Keratinocyte (primary cell): ENCODE results near the gene ERBB4. TPM values are rescaled to one million over a fixed set of nuclear protein-coding genes. Genes with fewer than 3 reads are reported as not detected.

Experiments
- DNase-seq: peaks from one replicate; pipeline ENCODE4 v3.0.0-alpha.2; 2011; ENCODE audit warnings: low read depth, missing footprints, low spot score
- FAIRE-seq: peaks from 2 replicates; lab custom pipeline; 2011; peaks lifted over from hg19 to GRCh38; lab: Jason Lieb, UNC
- H2AFZ ChIP-seq: 2 replicates; pipeline ENCODE4 v1.6.0; 2012; ENCODE audit warnings: low read length, control low read depth, inconsistent platforms; ENCODE audit not compliant: control insufficient read depth
- H3K27ac ChIP-seq: 2 replicates; pipeline ENCODE4 v1.5.1; 2011; ENCODE audit warnings: low read length; ENCODE audit not compliant: control insufficient read depth, insufficient read depth
- H3K27me3 ChIP-seq: 3 replicates; pipeline ENCODE4 v1.6.0; 2011; ENCODE audit warnings: low read length; ENCODE audit not compliant: control insufficient read depth, insufficient read depth; ENCODE audit errors: extremely low read depth
- H3K36me3 ChIP-seq, 2 experiments: 2 replicates in 1 of 2; 3 replicates in 1 of 2; pipeline ENCODE4 v1.5.1; 2011; ENCODE audit warnings: low read length in 2 of 2, mild to moderate bottlenecking in 1 of 2; ENCODE audit not compliant: control insufficient read depth in 2 of 2, insufficient read depth in 2 of 2; ENCODE audit errors: extremely low read depth in 1 of 2
- H3K4me1 ChIP-seq: 3 replicates; pipeline ENCODE4 v1.5.1; 2011; ENCODE audit warnings: low read length; ENCODE audit not compliant: control insufficient read depth, insufficient read depth; ENCODE audit errors: extremely low read depth
- H3K4me2 ChIP-seq: 3 replicates; pipeline ENCODE4 v1.6.0; 2011; ENCODE audit warnings: low read depth, low read length; ENCODE audit not compliant: control insufficient read depth, insufficient read depth; ENCODE audit errors: extremely low read depth
- H3K4me3 ChIP-seq, 3 experiments: fragments of 200-600 bp in 1 of 3; sonication (generic) in 1 of 3; 2 replicates in 2 of 3; 3 replicates in 1 of 3; pipeline ENCODE4 v1.5.1; 2011 to 2016; ENCODE audit warnings: low read length in 3 of 3, mild to moderate bottlenecking in 3 of 3, control low read depth in 2 of 3, inconsistent platforms in 1 of 3, low read depth in 1 of 3, mixed read lengths in 1 of 3, mixed run types in 1 of 3, moderate library complexity in 1 of 3; ENCODE audit not compliant: control insufficient read depth in 2 of 3, insufficient read depth in 2 of 3; ENCODE audit errors: extremely low read depth in 1 of 3
- H3K79me2 ChIP-seq: 2 replicates; pipeline ENCODE4 v1.6.0; 2012; ENCODE audit warnings: low read length; ENCODE audit not compliant: control insufficient read depth, insufficient read depth
- H3K9ac ChIP-seq: 3 replicates; pipeline ENCODE4 v1.6.0; 2011; ENCODE audit warnings: low read length; ENCODE audit not compliant: control insufficient read depth, insufficient read depth; ENCODE audit errors: extremely low read depth
- H3K9me1 ChIP-seq: 3 replicates; pipeline ENCODE4 v1.6.0; 2011; ENCODE audit warnings: low read length; ENCODE audit not compliant: control insufficient read depth, insufficient read depth; ENCODE audit errors: extremely low read depth
- H3K9me3 ChIP-seq: 2 replicates; pipeline ENCODE4 v1.5.1; 2012; ENCODE audit warnings: low read depth, low read length; ENCODE audit not compliant: control insufficient read depth
- H4K20me1 ChIP-seq: 3 replicates; pipeline ENCODE4 v1.6.0; 2011; ENCODE audit warnings: low read length; ENCODE audit not compliant: control insufficient read depth, insufficient read depth; ENCODE audit errors: extremely low read depth
- EZH2 ChIP-seq: IDR thresholded peaks from one replicate; pipeline ENCODE4 v1.6.1; 2012; ENCODE audit warnings: inconsistent platforms, mild to moderate bottlenecking, low read length, moderate library complexity
- dilution Hi-C: fragments of 300-500 bp; cut with MboI; formaldehyde crosslinking; loops from one replicate; pipeline ENCODE4 v1.7.0; 2020; ENCODE audit warnings: low sequenced_read_pairs; ENCODE audit not compliant: extremely low pct_ligation_motif_present
- polyA plus RNA-seq, 5 experiments: library from polyadenylated mRNA; depleted of rRNA in 3 of 5; stranded (reverse) in 3 of 5; stranded (forward) in 1 of 5; unstranded in 1 of 5; fragments of >200 nt; gene quantifications; 1 replicate in 1 of 5; 2 replicates in 3 of 5; 3 replicates in 1 of 5; pipeline versions ENCODE4 v1.2.1 to v1.2.3, GENCODE V29; 2011 to 2012; ENCODE audit warnings: missing spikeins in 2 of 5, low read depth in 1 of 5, low replicate concordance in 1 of 5
- TF ChIP-seq, protein P1 (sequence below), 3 experiments: IDR thresholded peaks in 1 of 3; conservative IDR thresholded peaks in 1 of 3; optimal IDR thresholded peaks in 1 of 3; 2 replicates in 2 of 3; 3 replicates in 1 of 3; pipeline versions ENCODE3 to v1.5.1; 2011; ENCODE audit warnings: low read length in 3 of 3, mild to moderate bottlenecking in 3 of 3, moderate library complexity in 2 of 3, control low read depth in 1 of 3, inconsistent platforms in 1 of 3; ENCODE audit not compliant: insufficient read depth in 2 of 3; ENCODE audit errors: extremely low read depth in 1 of 3

Gene ERBB4
- polyA plus RNA-seq, 1 donor (not counting 4 experiments of a cell fraction or from before 2014, with no cell fraction given) = 0.01 TPM

DNA sequence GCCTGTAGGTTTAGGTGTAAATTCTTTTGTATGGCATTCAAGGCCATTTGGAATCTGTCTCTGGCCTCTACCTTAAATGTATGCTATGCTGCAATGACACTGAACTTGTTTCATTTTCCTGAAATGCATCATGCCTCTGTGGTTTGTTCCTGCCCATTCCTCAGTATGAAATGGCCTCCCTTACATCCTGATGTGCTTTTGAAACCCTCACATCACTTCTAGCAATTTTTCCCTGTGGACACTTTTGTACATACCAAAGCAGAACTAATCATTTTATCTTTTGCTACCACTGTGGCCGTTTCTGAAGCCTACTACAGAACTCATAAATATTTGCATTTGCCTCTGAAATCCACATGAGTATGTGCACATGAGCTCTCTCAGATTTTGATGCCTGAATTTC is 557.2 kb downstream of the ERBB4 start:
- no peak overlapping the region for H2AFZ ChIP-seq
- no peaks in the 10 kb centered on the region for H3K27me3 ChIP-seq
- no peak overlapping the region for H3K4me2 ChIP-seq
- H3K27ac ChIP-seq = no peak overlapping the region
- no peak overlapping the region for H3K4me3 ChIP-seq
- no peaks in the 10 kb centered on the region for H3K79me2 ChIP-seq
- H3K9me3 ChIP-seq = no peaks in the 10 kb centered on the region
- FAIRE-seq = no peak
- no peak overlapping the region for H3K9ac ChIP-seq
- H3K36me3 ChIP-seq = no peaks in the 10 kb centered on the region
- H3K9me1 ChIP-seq = no peaks in the 10 kb centered on the region
- dilution Hi-C loops = no loop called here
- TF ChIP-seq EZH2 = no peak
- TF ChIP-seq, protein P1, sequence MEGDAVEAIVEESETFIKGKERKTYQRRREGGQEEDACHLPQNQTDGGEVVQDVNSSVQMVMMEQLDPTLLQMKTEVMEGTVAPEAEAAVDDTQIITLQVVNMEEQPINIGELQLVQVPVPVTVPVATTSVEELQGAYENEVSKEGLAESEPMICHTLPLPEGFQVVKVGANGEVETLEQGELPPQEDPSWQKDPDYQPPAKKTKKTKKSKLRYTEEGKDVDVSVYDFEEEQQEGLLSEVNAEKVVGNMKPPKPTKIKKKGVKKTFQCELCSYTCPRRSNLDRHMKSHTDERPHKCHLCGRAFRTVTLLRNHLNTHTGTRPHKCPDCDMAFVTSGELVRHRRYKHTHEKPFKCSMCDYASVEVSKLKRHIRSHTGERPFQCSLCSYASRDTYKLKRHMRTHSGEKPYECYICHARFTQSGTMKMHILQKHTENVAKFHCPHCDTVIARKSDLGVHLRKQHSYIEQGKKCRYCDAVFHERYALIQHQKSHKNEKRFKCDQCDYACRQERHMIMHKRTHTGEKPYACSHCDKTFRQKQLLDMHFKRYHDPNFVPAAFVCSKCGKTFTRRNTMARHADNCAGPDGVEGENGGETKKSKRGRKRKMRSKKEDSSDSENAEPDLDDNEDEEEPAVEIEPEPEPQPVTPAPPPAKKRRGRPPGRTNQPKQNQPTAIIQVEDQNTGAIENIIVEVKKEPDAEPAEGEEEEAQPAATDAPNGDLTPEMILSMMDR (optimal IDR thresholded peaks at IDR 0.05 in 1 of 3, IDR thresholded peaks at IDR 0.05 in 1 of 3, conservative IDR thresholded peaks at IDR 0.05 in 1 of 3; ENCODE audit: extremely low read depth in 1 of 3, insufficient read depth in 2 of 3, low read length in 3 of 3) = no peak
- H3K4me1 ChIP-seq = no peaks in the 10 kb centered on the region
- DNase-seq = no peak
- H4K20me1 ChIP-seq = no peaks in the 10 kb centered on the region

DNA sequence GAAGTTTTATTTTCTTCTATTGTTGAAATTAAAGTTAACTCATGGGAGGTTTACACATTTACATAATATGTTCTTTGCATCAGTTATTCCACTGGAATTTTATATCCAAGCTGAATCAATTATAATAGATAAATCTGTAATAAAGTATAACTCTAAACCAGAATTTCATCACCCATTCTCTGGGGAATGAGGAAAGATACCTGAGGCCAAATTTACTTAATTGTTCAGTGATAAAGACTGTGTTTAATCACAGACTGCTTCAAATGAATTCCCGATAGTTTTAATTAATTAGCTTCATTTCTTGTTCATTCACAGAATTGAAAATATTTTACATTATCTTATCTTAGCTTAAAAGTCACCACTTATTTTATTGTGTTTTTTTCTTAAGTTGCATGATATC is 562.5 kb downstream of the ERBB4 start:
- DNase-seq (no peak), FAIRE-seq (no peak)
- TF ChIP-seq, protein P1 (optimal IDR thresholded peaks at IDR 0.05 in 1 of 3, IDR thresholded peaks at IDR 0.05 in 1 of 3, conservative IDR thresholded peaks at IDR 0.05 in 1 of 3; ENCODE audit: extremely low read depth in 1 of 3, insufficient read depth in 2 of 3, low read length in 3 of 3) = no peak
- TF ChIP-seq EZH2 = no peak
- Histone ChIP-seq H2AFZ (no peak overlapping the region), H4K20me1 (no peaks in the 10 kb centered on the region), H3K9me3 (no peaks in the 10 kb centered on the region), H3K4me3 (no peak overlapping the region), H3K4me2 (no peak overlapping the region), H3K27me3 (no peaks in the 10 kb centered on the region), H3K9ac (no peak overlapping the region), H3K27ac (no peak overlapping the region), H3K36me3 (no peaks in the 10 kb centered on the region), H3K4me1 (no peaks in the 10 kb centered on the region), H3K9me1 (no peaks in the 10 kb centered on the region), H3K79me2 (no peaks in the 10 kb centered on the region)
- dilution Hi-C loops = no loop called here
